ENCODE measurements around the gene U2AF1L4.

- TF ChIP-seq, protein P1, sequence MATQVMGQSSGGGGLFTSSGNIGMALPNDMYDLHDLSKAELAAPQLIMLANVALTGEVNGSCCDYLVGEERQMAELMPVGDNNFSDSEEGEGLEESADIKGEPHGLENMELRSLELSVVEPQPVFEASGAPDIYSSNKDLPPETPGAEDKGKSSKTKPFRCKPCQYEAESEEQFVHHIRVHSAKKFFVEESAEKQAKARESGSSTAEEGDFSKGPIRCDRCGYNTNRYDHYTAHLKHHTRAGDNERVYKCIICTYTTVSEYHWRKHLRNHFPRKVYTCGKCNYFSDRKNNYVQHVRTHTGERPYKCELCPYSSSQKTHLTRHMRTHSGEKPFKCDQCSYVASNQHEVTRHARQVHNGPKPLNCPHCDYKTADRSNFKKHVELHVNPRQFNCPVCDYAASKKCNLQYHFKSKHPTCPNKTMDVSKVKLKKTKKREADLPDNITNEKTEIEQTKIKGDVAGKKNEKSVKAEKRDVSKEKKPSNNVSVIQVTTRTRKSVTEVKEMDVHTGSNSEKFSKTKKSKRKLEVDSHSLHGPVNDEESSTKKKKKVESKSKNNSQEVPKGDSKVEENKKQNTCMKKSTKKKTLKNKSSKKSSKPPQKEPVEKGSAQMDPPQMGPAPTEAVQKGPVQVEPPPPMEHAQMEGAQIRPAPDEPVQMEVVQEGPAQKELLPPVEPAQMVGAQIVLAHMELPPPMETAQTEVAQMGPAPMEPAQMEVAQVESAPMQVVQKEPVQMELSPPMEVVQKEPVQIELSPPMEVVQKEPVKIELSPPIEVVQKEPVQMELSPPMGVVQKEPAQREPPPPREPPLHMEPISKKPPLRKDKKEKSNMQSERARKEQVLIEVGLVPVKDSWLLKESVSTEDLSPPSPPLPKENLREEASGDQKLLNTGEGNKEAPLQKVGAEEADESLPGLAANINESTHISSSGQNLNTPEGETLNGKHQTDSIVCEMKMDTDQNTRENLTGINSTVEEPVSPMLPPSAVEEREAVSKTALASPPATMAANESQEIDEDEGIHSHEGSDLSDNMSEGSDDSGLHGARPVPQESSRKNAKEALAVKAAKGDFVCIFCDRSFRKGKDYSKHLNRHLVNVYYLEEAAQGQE (IDR thresholded peaks at IDR 0.05; ENCODE audit: low read depth) = no peak
- TF ChIP-seq EP300 (IDR thresholded peaks at IDR 0.05; ENCODE audit: borderline replicate concordance) (no peak), TAF1 (IDR thresholded peaks at IDR 0.05; ENCODE audit: low read depth) (no peak), FOXM1 (IDR thresholded peaks at IDR 0.05; ENCODE audit: borderline replicate concordance, low read depth) (no peak), TEAD4 (IDR thresholded peaks at IDR 0.05) (no peak), YY1 (IDR thresholded peaks at IDR 0.05; ENCODE audit: low read depth) (no peak), CEBPB (IDR thresholded peaks at IDR 0.05) (no peak), NFIC (IDR thresholded peaks at IDR 0.05) (no peak), CREB1 (IDR thresholded peaks at IDR 0.05; ENCODE audit: low read depth) (no peak), EGR1 (IDR thresholded peaks at IDR 0.05) (no peak), TCF12 (IDR thresholded peaks at IDR 0.05; ENCODE audit: low read depth) (no peak), RAD21 (IDR thresholded peaks at IDR 0.05; ENCODE audit: low read depth) (no peak)
These were observed 12.1 kb upstream of the U2AF1L4 start for GRCh38 chr19:35757231-35757748.
